Activated CD4-positive, alpha-beta T cell treated with anti-CD3 and anti-CD28 coated beads, Interleukin-2, amount 50 U/mL, for 16 hours (primary cell): Measurements from ENCODE around the gene LRMDA.

ENCODE experiments used
- DNase-seq: peaks from one replicate; pipeline ENCODE4 v3.0.0-alpha.2; 2020

LRMDA gene

GRCh38 chr10:75977139-75977538, 545.7 kb downstream of the LRMDA start:
- DNase-seq: no peak

- no peak for DNase-seq
Measured at GRCh38 chr10:75978213-75978612, 546.8 kb downstream of the LRMDA start.

- no peak for DNase-seq
Measured at GRCh38 chr10:75980419-75981002, 549.1 kb downstream of the LRMDA start.

- no peak for DNase-seq
Measured at GRCh38 chr10:75982611-75983369, 551.4 kb downstream of the LRMDA start.

- no peak for DNase-seq
Measured at GRCh38 chr10:75984067-75984466, 552.6 kb downstream of the LRMDA start.

- DNase-seq: no peak
Measured at GRCh38 chr10:75987616-75988015, 556.2 kb downstream of the LRMDA start.

- no peak for DNase-seq
Measured at GRCh38 chr10:75994357-75995040, 563.1 kb downstream of the LRMDA start.

- no peak for DNase-seq
Measured at GRCh38 chr10:75995041-75995430, 563.6 kb downstream of the LRMDA start.

GRCh38 chr10:75995720-75996119, 564.3 kb downstream of the LRMDA start:
- no peak for DNase-seq

GRCh38 chr10:75999001-75999400, 567.6 kb downstream of the LRMDA start:
- DNase-seq: no peak

GRCh38 chr10:75999515-76000209, 568.2 kb downstream of the LRMDA start:
- DNase-seq: no peak

GRCh38 chr10:76000550-76000949, 569.1 kb downstream of the LRMDA start:
- DNase-seq: no peak

GRCh38 chr10:76001019-76001418, 569.6 kb downstream of the LRMDA start:
- DNase-seq: no peak

GRCh38 chr10:76001461-76001860, 570.0 kb downstream of the LRMDA start:
- DNase-seq: no peak

- no peak for DNase-seq
Measured at GRCh38 chr10:76002262-76002854, 570.9 kb downstream of the LRMDA start.

- no peak for DNase-seq
Measured at GRCh38 chr10:76007667-76008181, 576.3 kb downstream of the LRMDA start.

GRCh38 chr10:76009531-76009930, 578.1 kb downstream of the LRMDA start:
- no peak for DNase-seq

- DNase-seq: no peak
Measured at GRCh38 chr10:76010703-76011102, 579.3 kb downstream of the LRMDA start.

- no peak for DNase-seq
Measured at GRCh38 chr10:76012716-76013327, 581.4 kb downstream of the LRMDA start.

GRCh38 chr10:76015245-76015644, 583.8 kb downstream of the LRMDA start:
- no peak for DNase-seq

- no peak for DNase-seq
Measured at GRCh38 chr10:76017026-76017732, 585.8 kb downstream of the LRMDA start.
